ENCODE results near the gene DNAAF9.

The DNAAF9 gene

GRCh38 chr20:3407771-3408637 is 535 bp upstream of the DNAAF9 start:
- TF ChIP-seq ARNTL (CRISPR knock-in tag; IDR thresholded peaks at IDR 0.05; ENCODE audit: borderline replicate concordance, low read depth) (no peak), ZFP3 (CRISPR knock-in tag; IDR thresholded peaks at IDR 0.05) (no peak), ZNF70 (CRISPR knock-in tag; IDR thresholded peaks at IDR 0.05) (no peak), GLIS3 (CRISPR knock-in tag; IDR thresholded peaks at IDR 0.05) (no peak), ZNF565 (CRISPR knock-in tag; conservative IDR thresholded peaks at IDR 0.05; ENCODE audit: low read depth) (no peak), ESRRG (CRISPR knock-in tag; IDR thresholded peaks at IDR 0.05) (no peak)
- TF ChIP-seq, protein P1, sequence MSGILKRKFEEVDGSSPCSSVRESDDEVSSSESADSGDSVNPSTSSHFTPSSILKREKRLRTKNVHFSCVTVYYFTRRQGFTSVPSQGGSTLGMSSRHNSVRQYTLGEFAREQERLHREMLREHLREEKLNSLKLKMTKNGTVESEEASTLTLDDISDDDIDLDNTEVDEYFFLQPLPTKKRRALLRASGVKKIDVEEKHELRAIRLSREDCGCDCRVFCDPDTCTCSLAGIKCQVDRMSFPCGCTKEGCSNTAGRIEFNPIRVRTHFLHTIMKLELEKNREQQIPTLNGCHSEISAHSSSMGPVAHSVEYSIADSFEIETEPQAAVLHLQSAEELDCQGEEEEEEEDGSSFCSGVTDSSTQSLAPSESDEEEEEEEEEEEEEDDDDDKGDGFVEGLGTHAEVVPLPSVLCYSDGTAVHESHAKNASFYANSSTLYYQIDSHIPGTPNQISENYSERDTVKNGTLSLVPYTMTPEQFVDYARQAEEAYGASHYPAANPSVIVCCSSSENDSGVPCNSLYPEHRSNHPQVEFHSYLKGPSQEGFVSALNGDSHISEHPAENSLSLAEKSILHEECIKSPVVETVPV (CRISPR knock-in tag; IDR thresholded peaks at IDR 0.05): no peak
- TF ChIP-seq, protein P2, sequence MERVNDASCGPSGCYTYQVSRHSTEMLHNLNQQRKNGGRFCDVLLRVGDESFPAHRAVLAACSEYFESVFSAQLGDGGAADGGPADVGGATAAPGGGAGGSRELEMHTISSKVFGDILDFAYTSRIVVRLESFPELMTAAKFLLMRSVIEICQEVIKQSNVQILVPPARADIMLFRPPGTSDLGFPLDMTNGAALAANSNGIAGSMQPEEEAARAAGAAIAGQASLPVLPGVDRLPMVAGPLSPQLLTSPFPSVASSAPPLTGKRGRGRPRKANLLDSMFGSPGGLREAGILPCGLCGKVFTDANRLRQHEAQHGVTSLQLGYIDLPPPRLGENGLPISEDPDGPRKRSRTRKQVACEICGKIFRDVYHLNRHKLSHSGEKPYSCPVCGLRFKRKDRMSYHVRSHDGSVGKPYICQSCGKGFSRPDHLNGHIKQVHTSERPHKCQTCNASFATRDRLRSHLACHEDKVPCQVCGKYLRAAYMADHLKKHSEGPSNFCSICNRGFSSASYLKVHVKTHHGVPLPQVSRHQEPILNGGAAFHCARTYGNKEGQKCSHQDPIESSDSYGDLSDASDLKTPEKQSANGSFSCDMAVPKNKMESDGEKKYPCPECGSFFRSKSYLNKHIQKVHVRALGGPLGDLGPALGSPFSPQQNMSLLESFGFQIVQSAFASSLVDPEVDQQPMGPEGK (CRISPR knock-in tag; IDR thresholded peaks at IDR 0.05; ENCODE audit: borderline replicate concordance): no peak
- ATAC-seq: peak; percentile 76

GRCh38 chr20:3406481-3407039 is 909 bp downstream of the DNAAF9 start:
- ATAC-seq: peak; percentile 19
- TF ChIP-seq ARNTL (CRISPR knock-in tag; IDR thresholded peaks at IDR 0.05; ENCODE audit: borderline replicate concordance, low read depth) (no peak), BACH2 (CRISPR knock-in tag; IDR thresholded peaks at IDR 0.05; ENCODE audit: borderline replicate concordance) (no peak), CREB5 (CRISPR knock-in tag; IDR thresholded peaks at IDR 0.05; ENCODE audit: low read depth) (no peak), TOX (CRISPR knock-in tag; IDR thresholded peaks at IDR 0.05; ENCODE audit: borderline replicate concordance) (no peak), RARB (CRISPR knock-in tag; IDR thresholded peaks at IDR 0.05) (no peak), GLIS3 (CRISPR knock-in tag; IDR thresholded peaks at IDR 0.05) (no peak), ZNF8 (CRISPR knock-in tag; IDR thresholded peaks at IDR 0.05) (no peak), ZNF70 (CRISPR knock-in tag; IDR thresholded peaks at IDR 0.05) (no peak), OSR1 (CRISPR knock-in tag; IDR thresholded peaks at IDR 0.05) (no peak), ZFP30 (CRISPR knock-in tag; IDR thresholded peaks at IDR 0.05) (no peak), ZFP3 (CRISPR knock-in tag; IDR thresholded peaks at IDR 0.05) (no peak), CSDC2 (CRISPR knock-in tag; IDR thresholded peaks at IDR 0.05) (no peak), PPARA (CRISPR knock-in tag; IDR thresholded peaks at IDR 0.05; ENCODE audit: borderline replicate concordance) (no peak), SNAI2 (CRISPR knock-in tag; IDR thresholded peaks at IDR 0.05) (no peak), ZC3H10 (CRISPR knock-in tag; IDR thresholded peaks at IDR 0.05) (no peak)
- TF ChIP-seq, protein P1 (CRISPR knock-in tag; IDR thresholded peaks at IDR 0.05): no peak
- TF ChIP-seq, protein P3, sequence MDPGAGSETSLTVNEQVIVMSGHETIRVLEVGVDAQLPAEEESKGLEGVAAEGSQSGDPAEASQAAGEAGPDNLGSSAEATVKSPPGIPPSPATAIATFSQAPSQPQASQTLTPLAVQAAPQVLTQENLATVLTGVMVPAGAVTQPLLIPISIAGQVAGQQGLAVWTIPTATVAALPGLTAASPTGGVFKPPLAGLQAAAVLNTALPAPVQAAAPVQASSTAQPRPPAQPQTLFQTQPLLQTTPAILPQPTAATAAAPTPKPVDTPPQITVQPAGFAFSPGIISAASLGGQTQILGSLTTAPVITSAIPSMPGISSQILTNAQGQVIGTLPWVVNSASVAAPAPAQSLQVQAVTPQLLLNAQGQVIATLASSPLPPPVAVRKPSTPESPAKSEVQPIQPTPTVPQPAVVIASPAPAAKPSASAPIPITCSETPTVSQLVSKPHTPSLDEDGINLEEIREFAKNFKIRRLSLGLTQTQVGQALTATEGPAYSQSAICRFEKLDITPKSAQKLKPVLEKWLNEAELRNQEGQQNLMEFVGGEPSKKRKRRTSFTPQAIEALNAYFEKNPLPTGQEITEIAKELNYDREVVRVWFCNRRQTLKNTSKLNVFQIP (CRISPR knock-in tag; IDR thresholded peaks at IDR 0.05; ENCODE audit: borderline replicate concordance, low read depth): no peak
- TF ChIP-seq, protein P2 (CRISPR knock-in tag; IDR thresholded peaks at IDR 0.05; ENCODE audit: borderline replicate concordance): no peak
